Measurements from ENCODE around the gene MMS19.

- TF ChIP-seq CTCF (conservative IDR thresholded peaks at IDR 0.05; ENCODE audit: low read depth, low read length) (no peak), EZH2 (IDR thresholded peaks at IDR 0.05; ENCODE audit: borderline replicate concordance, low read depth, low read length, poor library complexity, severe bottlenecking) (no peak)
Observed at GRCh38 chr10:97428572-97428981, 69.6 kb downstream of the MMS19 start.

Measured in A673 (cell line).